Upper lobe of left lung (tissue), 6 donors: ENCODE results near the gene BPNT1. TPM values are rescaled to one million over a fixed set of nuclear protein-coding genes. Genes with fewer than 3 reads are reported as not detected.

Source experiments
- ATAC-seq, 2 donors: fragments of 200-7000 bp; cut with Tn5 transposase; one replicate each; pipeline ENCODE4 v1.9.1; 2022; ENCODE audit warnings: mild to moderate bottlenecking in 2 of 2, moderate library complexity in 2 of 2; ENCODE audit not compliant: low FRiP score in 2 of 2
- DNase-seq, 2 donors: peaks; one replicate each; pipeline ENCODE4 v3.0.0-alpha.2; 2019 to 2020
- H3K27ac ChIP-seq, 4 donors: fragments of 200-600 bp; sonication (generic); one replicate each; pipeline ENCODE4 v1.5.1; 2016 to 2019
- H3K27me3 ChIP-seq, 4 donors: fragments of 200-600 bp; sonication (generic); one replicate each; pipeline ENCODE4 v1.5.1; 2017 to 2019
- H3K36me3 ChIP-seq, 4 donors: fragments of 200-600 bp; sonication (generic); one replicate each; pipeline ENCODE4 v1.5.1; 2016 to 2019
- H3K4me1 ChIP-seq, 4 donors: fragments of 200-600 bp; sonication (generic); one replicate each; pipeline ENCODE4 v1.5.1; 2018 to 2019
- H3K4me3 ChIP-seq, 4 donors: fragments of 200-600 bp; sonication (generic); one replicate each; pipeline ENCODE4 v1.5.1; 2017 to 2019; ENCODE audit warnings: mild to moderate bottlenecking in 2 of 4, moderate library complexity in 1 of 4
- H3K9me3 ChIP-seq, 4 donors: fragments of 200-600 bp; sonication (generic); one replicate each; pipeline ENCODE4 v1.5.1; 2018 to 2019
- EP300 ChIP-seq, 4 donors: sonication (generic); formaldehyde crosslinking; IDR thresholded peaks; one replicate each; pipeline ENCODE4 v1.5.1; 2017; ENCODE audit warnings: antibody characterized with exemption in 4 of 4, control low read depth in 2 of 4
- POLR2A ChIP-seq, 4 donors: fragments of 450-650 bp; IDR thresholded peaks; one replicate each; pipeline ENCODE4 v1.5.1; 2016 to 2017; ENCODE audit warnings: antibody characterized with exemption in 4 of 4, mild to moderate bottlenecking in 2 of 4
- POLR2AphosphoS5 ChIP-seq, 2 donors: sonication (generic); formaldehyde crosslinking; IDR thresholded peaks; one replicate each; pipeline ENCODE4 v1.5.1; 2017; ENCODE audit warnings: antibody characterized with exemption in 2 of 2
- WGBS, 2 donors: methylation state at CpG; one replicate each; pipeline ENCODE4 v1.1.5; 2017 to 2018; 5-methylcytosine and 5-hydroxymethylcytosine counted together
- total RNA-seq, 6 donors: library from RNA; depleted of rRNA in 4 of 6; stranded (reverse); fragments of >200 nt in 4 of 6; gene quantifications; one replicate each; pipeline versions ENCODE4 v1.1.0 to v1.2.1, GENCODE V29; 2016 to 2021
- TF ChIP-seq, protein P1 (sequence below), 6 experiments: fragments of 450-650 bp in 4 of 6; fragments of 200-600 bp in 2 of 6; sonication (generic) in 2 of 6; IDR thresholded peaks; one replicate each; pipeline ENCODE4 v1.5.1; 2016 to 2019; ENCODE audit warnings: antibody characterized with exemption in 6 of 6
- donor health status: DM: no; HTN: no; CAD: no; lungs with moderate emphysema.
- donor health status: DM: no; HTN: yes; CAD: no; lungs with severe emphysema.

The BPNT1 gene, protein sequence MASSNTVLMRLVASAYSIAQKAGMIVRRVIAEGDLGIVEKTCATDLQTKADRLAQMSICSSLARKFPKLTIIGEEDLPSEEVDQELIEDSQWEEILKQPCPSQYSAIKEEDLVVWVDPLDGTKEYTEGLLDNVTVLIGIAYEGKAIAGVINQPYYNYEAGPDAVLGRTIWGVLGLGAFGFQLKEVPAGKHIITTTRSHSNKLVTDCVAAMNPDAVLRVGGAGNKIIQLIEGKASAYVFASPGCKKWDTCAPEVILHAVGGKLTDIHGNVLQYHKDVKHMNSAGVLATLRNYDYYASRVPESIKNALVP
- 10 to 100 TPM; 14.7 to 23.9 (median 21.7) TPM for total RNA-seq

DNA sequence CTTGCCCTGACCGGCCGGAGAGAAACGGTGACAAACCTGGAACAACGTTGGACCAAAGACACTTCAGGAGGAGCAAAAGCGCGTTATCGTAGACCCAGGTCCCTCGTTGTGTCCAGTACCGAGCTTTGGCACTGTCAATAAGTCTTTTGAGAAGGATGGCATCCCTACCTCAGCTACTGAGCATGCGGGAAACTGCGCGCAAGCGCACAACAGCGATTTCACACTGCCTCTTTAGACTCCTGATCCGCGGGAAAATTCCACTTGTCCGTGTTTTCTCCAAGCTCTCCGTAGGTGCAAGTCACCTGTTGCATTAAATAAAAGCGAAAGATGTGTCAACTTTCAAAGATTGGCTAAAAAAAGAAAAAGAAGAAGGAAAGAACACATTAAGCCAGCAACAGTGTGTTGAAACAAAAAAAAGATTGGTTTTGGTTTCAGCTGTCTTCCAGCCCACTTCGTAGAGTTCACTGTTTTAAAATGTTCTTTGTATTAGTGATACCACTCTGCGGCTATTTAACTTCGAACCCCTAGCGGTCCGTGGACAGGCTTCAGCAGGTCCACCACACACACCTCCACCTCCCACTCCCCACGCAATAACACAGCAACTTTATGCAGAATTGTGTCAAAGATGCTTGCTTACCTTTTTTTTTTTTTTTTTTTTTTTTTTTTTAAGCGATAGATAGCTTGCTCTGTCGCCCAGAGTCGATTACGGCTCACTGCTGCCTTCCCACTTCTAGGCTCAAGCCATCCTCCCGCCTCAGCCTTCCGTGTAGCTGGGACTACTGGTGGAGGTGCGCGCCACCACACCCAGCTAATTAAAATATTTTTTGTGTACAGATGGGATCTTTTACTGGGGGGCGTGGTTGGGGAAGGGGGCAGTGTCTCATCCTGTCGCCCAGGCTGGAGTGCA lies at the start of gene BPNT1:
Gene BPNT1, minus strand, starts transcription at position 139 of the 907 bp plus-strand sequence. CDS start 9,942 bp downstream, outside the sequence.
- Histone ChIP-seq H3K4me3 (peak within 1 kb of the TSS; percentile 37 to 71 (median 50)), H3K27me3 (no peaks in the 10 kb centered on the region), H3K27ac (peak within 1 kb of the TSS; percentile 48 to 57 (median 51)), H3K36me3 (no peaks in the 10 kb centered on the region), H3K9me3 (no peaks in the 10 kb centered on the region), H3K4me1 (peaks cover 2 to 33% (median 9%) of the 10 kb centered on the region in 4 donors)
- DNase-seq (peak in 1 of 2 donors; percentile 95), ATAC-seq (peak; percentile 91 to 95)
- TF ChIP-seq, protein P1, sequence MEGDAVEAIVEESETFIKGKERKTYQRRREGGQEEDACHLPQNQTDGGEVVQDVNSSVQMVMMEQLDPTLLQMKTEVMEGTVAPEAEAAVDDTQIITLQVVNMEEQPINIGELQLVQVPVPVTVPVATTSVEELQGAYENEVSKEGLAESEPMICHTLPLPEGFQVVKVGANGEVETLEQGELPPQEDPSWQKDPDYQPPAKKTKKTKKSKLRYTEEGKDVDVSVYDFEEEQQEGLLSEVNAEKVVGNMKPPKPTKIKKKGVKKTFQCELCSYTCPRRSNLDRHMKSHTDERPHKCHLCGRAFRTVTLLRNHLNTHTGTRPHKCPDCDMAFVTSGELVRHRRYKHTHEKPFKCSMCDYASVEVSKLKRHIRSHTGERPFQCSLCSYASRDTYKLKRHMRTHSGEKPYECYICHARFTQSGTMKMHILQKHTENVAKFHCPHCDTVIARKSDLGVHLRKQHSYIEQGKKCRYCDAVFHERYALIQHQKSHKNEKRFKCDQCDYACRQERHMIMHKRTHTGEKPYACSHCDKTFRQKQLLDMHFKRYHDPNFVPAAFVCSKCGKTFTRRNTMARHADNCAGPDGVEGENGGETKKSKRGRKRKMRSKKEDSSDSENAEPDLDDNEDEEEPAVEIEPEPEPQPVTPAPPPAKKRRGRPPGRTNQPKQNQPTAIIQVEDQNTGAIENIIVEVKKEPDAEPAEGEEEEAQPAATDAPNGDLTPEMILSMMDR (IDR thresholded peaks at IDR 0.05): peak in 3 of 6 experiments; percentile 7 to 17 (median 14)
- TF ChIP-seq POLR2AphosphoS5 (IDR thresholded peaks at IDR 0.05) (peak; percentile 38 to 80), POLR2A (IDR thresholded peaks at IDR 0.05) (peak in 2 of 4 donors; percentile 59 to 69), EP300 (IDR thresholded peaks at IDR 0.05) (no peak)
- WGBS, 2 donors: 6 to 8% methylated on average over 35 of the region's 35 CpGs

DNA sequence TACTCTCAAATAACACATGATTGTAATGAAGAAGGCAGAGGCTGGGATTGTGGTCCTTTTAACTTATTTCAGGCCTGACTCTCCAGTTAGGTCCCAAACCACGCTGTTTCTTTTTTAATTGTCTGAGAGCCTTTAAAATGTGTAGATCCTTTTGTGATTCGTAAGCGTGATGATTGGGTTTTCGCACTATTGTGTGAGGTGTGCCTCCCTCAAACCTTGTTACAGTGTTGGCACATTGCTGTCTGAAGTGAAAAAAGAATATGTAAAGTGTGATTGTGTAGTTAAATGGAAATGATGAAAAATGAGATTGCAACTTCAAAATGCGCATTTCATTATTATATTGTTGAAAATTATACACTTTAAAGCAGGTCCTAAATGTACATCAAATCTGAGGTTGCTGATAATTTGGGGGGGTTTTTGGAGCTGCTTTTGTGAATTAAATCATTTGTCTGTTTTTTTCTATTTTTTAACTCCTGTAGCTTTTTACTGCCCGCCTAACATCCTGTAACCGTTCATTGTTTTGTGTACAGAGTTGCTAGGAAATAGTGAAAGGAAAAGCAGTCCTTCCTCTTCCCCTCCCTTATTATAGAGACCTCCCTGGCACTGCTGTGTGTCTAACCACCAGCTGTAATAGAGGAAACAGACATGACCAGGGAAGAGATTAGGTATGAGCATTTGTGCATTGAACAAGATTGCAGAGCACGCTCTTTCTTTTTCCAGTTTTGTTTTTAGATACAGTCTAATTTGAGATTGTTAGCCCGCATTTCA lies 47.6 kb upstream of the BPNT1 start:
- WGBS, 2 donors: 57 to 62% methylated on average over 9 of the region's 9 CpGs
- TF ChIP-seq EP300 (IDR thresholded peaks at IDR 0.05) (no peak), POLR2AphosphoS5 (IDR thresholded peaks at IDR 0.05) (no peak), POLR2A (IDR thresholded peaks at IDR 0.05) (no peak)
- TF ChIP-seq, protein P1 (IDR thresholded peaks at IDR 0.05): no peak
- DNase-seq: no peak
- no peaks in the 10 kb centered on the region for H3K9me3 ChIP-seq
- peaks cover 0 to 9% (median 0%) of the 10 kb centered on the region in 4 donors for H3K4me1 ChIP-seq
- peak overlapping the region in 1 of 4 donors; percentile 15 for H3K4me3 ChIP-seq
- no peaks in the 10 kb centered on the region for H3K27me3 ChIP-seq
- H3K36me3 ChIP-seq: peaks cover 8 to 87% (median 42%) of the 10 kb centered on the region in 4 donors
- peak overlapping the region in 2 of 4 donors; percentile 40 to 49 for H3K27ac ChIP-seq
- ATAC-seq: peak; percentile 57 to 85

DNA sequence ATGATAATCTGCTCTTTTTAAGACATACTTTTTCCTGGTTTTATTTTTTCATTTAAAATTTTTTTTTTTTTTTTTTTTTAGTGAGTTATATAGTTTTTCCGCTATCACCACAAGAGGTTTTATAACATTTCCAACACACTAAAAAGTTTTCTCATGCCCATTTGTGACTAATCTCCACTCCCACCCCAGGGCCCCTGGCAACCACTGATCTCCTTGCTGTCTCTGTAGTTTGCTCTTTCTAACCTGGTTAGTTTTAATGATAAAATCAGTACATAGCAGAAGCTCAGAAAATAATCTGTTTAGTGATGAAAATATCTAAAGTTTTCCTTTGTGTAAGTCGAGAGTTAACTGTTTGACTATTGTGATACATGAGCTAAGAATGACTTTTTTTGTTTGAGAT lies 46.2 kb upstream of the BPNT1 start:
- ATAC-seq: no peak
- WGBS, 2 donors: 90 to 96% methylated on average over 2 of the region's 2 CpGs
- peaks cover 0 to 9% (median 0%) of the 10 kb centered on the region in 4 donors for H3K4me1 ChIP-seq
- DNase-seq: no peak
- no peak overlapping the region for H3K27ac ChIP-seq
- no peaks in the 10 kb centered on the region for H3K27me3 ChIP-seq
- no peak overlapping the region for H3K4me3 ChIP-seq
- peaks cover 8 to 74% (median 35%) of the 10 kb centered on the region in 4 donors for H3K36me3 ChIP-seq
- H3K9me3 ChIP-seq: no peaks in the 10 kb centered on the region
- TF ChIP-seq POLR2AphosphoS5 (IDR thresholded peaks at IDR 0.05) (no peak), POLR2A (IDR thresholded peaks at IDR 0.05) (no peak), EP300 (IDR thresholded peaks at IDR 0.05) (no peak)
- TF ChIP-seq, protein P1 (IDR thresholded peaks at IDR 0.05): no peak

DNA sequence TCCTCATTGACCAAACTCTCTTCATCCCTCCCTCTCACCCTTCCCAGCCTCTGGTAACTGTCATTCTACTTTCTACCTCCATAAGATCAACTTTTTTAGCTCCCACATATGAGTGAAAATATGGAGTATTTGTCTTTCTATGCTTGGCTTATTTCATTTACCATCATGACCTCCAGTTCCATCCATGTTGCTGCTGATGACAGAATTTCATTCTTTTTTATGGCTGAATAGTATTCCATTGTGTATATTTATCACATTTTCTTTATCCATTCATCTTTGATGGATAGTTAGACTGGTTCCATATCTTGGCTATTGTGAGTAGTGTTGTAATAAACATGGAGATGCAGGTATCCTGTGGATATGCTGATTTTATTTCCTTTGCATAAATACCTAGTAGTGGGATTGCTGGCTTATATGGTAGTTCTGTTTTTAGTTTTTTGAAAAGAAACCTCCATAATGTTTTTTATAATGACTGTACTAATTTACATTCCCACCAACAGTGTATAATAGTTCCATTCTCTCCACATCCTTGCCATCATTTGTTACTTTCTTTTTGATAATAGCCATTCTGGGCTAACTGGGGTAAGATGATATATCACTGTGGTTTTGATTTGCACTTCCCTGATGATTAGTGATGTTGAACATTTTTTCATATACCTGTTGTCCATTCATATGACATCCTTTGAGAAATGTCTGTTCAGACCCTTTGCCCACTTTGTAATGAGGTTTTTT lies 40.1 kb upstream of the BPNT1 start:
- H3K27me3 ChIP-seq: no peaks in the 10 kb centered on the region
- DNase-seq (no peak), ATAC-seq (no peak)
- peaks cover 0 to 66% (median 21%) of the 10 kb centered on the region in 4 donors for H3K36me3 ChIP-seq
- TF ChIP-seq, protein P1 (IDR thresholded peaks at IDR 0.05): no peak
- no peak for TF ChIP-seq POLR2A (IDR thresholded peaks at IDR 0.05)
- no peak for TF ChIP-seq POLR2AphosphoS5 (IDR thresholded peaks at IDR 0.05)
- no peak for TF ChIP-seq EP300 (IDR thresholded peaks at IDR 0.05)
- no peaks in the 10 kb centered on the region for H3K4me1 ChIP-seq
- no peak overlapping the region for H3K27ac ChIP-seq
- H3K4me3 ChIP-seq: no peak overlapping the region
- no peaks in the 10 kb centered on the region for H3K9me3 ChIP-seq
